ENCODE data around the gene TLE7. TPM values are rescaled to one million over a fixed set of nuclear protein-coding genes. Genes with fewer than 3 reads are reported as not detected.

TLE7 gene
- polyA plus RNA-seq, 4 donors, result not detected

DNA sequence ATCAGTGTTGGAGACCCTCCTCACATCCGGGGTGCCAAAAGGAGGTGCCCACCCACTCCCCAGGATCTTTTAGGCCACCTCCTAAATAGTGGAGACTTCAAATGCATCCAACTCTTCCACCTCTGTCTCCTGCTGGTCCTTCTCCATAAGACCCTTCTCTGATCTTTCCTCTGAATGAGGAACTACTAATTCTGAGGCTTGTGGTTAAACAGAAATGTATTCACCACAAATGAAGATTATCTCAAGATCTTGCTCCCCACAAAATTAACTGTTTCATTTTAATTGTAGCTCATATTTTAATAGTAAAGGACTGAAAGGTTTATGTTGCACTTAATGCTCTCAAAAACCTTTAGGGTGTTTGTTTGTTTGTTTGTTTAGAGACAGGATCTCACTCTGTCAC, 34.1 kb downstream of the TLE7 start:
- Histone ChIP-seq H3K27ac (ENCODE audit: low read depth in 1 of 3, low read length in 2 of 3) (no peak overlapping the region), H3K4me1 (ENCODE audit: control insufficient read depth in 3 of 3, insufficient read depth in 2 of 3, low read depth in 1 of 3, low read length in 2 of 3) (no peaks in the 10 kb centered on the region), H3K36me3 (ENCODE audit: control insufficient read depth in 3 of 3, insufficient read depth in 2 of 3, low read depth in 1 of 3, low read length in 3 of 3) (no peaks in the 10 kb centered on the region), H3K27me3 (ENCODE audit: control insufficient read depth in 3 of 3, insufficient read depth in 3 of 3, low read length in 3 of 3) (peaks cover 0 to 20% (median 12%) of the 10 kb centered on the region in 3 donors), H3K4me3 (ENCODE audit: low read depth in 1 of 3, low read length in 3 of 3) (no peak overlapping the region), H3K9me3 (ENCODE audit: control insufficient read depth in 2 of 2, insufficient read depth in 1 of 2, low read depth in 1 of 2, low read length in 1 of 2) (peaks cover 0 to 7% of the 10 kb centered on the region in 2 donors)
- DNase-seq (no peak), FAIRE-seq (no peak)
- 56 to 76% (median 76%) methylated on average over 1 of the region's 1 CpG for WGBS, 3 donors

DNA sequence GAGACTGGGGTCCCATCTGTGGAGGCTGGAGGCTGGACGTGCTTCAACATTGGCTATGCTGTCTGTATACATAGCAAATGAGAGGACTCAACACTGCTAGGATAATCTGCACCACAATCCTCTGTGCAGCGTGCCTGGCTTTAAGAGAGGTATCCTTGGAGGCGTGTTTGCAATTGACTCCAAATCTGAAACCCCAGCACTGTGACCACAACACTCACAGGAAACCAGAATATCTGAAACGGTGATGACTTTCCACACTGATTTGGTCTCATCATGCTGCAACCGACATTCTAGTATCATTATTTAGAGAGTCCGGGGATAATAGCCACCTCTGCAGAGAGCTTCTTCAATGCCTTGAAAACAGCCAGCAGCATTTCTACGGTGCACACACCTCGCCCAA, 35.1 kb downstream of the TLE7 start:
- Histone ChIP-seq H3K9me3 (ENCODE audit: control insufficient read depth in 2 of 2, insufficient read depth in 1 of 2, low read depth in 1 of 2, low read length in 1 of 2) (peaks cover 0 to 7% of the 10 kb centered on the region in 2 donors), H3K4me1 (ENCODE audit: control insufficient read depth in 3 of 3, insufficient read depth in 2 of 3, low read depth in 1 of 3, low read length in 2 of 3) (no peaks in the 10 kb centered on the region), H3K27me3 (ENCODE audit: control insufficient read depth in 3 of 3, insufficient read depth in 3 of 3, low read length in 3 of 3) (peaks cover 0 to 12% (median 7%) of the 10 kb centered on the region in 3 donors), H3K27ac (ENCODE audit: low read depth in 1 of 3, low read length in 2 of 3) (no peak overlapping the region), H3K4me3 (ENCODE audit: low read depth in 1 of 3, low read length in 3 of 3) (no peak overlapping the region), H3K36me3 (ENCODE audit: control insufficient read depth in 3 of 3, insufficient read depth in 2 of 3, low read depth in 1 of 3, low read length in 3 of 3) (no peaks in the 10 kb centered on the region)
- 65 to 69% (median 66%) methylated on average over 8 of the region's 8 CpGs for WGBS, 3 donors
- no peak for DNase-seq
- no peak for FAIRE-seq

DNA sequence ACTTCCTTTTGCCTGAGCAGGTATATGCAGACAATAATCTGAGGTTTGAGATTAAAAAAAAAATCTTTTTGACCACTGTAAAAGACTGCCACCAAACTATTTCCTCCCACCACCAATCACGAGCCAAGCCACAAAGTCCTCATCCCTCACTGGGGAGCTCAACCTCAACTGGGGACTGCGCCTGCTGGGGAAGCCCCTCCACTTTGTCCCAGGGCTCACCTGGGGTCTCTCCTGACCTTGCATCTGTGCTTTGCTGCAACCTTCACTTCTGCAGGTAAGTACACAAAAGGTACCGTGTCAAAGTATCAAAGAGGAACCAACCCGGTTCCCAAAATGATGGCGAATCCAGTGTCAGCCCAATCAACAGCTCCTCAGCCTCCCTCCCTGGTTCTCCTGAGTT, 35.5 kb downstream of the TLE7 start:
- DNase-seq (no peak), FAIRE-seq (no peak)
- 77 to 84% (median 81%) methylated on average over 5 of the region's 5 CpGs for WGBS, 3 donors
- H3K27me3 ChIP-seq (ENCODE audit: control insufficient read depth in 3 of 3, insufficient read depth in 3 of 3, low read length in 3 of 3), result peaks cover 0 to 10% (median 7%) of the 10 kb centered on the region in 3 donors
- H3K27ac ChIP-seq (ENCODE audit: low read depth in 1 of 3, low read length in 2 of 3), result no peak overlapping the region
- no peaks in the 10 kb centered on the region for H3K36me3 ChIP-seq (ENCODE audit: control insufficient read depth in 3 of 3, insufficient read depth in 2 of 3, low read depth in 1 of 3, low read length in 3 of 3)
- H3K4me1 ChIP-seq (ENCODE audit: control insufficient read depth in 3 of 3, insufficient read depth in 2 of 3, low read depth in 1 of 3, low read length in 2 of 3), result no peaks in the 10 kb centered on the region
- H3K9me3 ChIP-seq (ENCODE audit: control insufficient read depth in 2 of 2, insufficient read depth in 1 of 2, low read depth in 1 of 2, low read length in 1 of 2), result peaks cover 0 to 7% of the 10 kb centered on the region in 2 donors
- no peak overlapping the region for H3K4me3 ChIP-seq (ENCODE audit: low read depth in 1 of 3, low read length in 3 of 3)

DNA sequence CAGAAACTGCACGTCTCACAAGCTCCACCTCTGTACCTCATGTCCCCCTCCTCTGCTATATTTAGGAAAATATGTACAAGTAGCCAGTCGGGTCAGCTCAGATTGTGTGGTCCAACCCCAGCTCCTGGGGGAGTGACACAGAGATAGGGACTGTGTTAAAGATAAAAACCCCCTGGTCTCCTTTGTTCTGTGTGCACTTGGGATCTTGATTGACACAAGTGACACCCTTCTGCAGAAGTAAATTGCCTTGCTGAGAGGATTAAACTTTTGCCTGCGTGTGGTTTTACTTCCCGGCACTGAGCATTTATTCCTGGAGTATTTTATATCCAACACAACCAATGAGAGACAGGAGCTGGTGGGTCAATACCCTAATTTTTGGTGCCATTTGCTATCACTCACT, 37.5 kb downstream of the TLE7 start:
- no peak overlapping the region for H3K27ac ChIP-seq (ENCODE audit: low read depth in 1 of 3, low read length in 2 of 3)
- peaks cover 0 to 5% (median 4%) of the 10 kb centered on the region in 3 donors for H3K27me3 ChIP-seq (ENCODE audit: control insufficient read depth in 3 of 3, insufficient read depth in 3 of 3, low read length in 3 of 3)
- no peaks in the 10 kb centered on the region for H3K4me1 ChIP-seq (ENCODE audit: control insufficient read depth in 3 of 3, insufficient read depth in 2 of 3, low read depth in 1 of 3, low read length in 2 of 3)
- peaks cover 0 to 7% of the 10 kb centered on the region in 2 donors for H3K9me3 ChIP-seq (ENCODE audit: control insufficient read depth in 2 of 2, insufficient read depth in 1 of 2, low read depth in 1 of 2, low read length in 1 of 2)
- 60 to 66% (median 63%) methylated on average over 4 of the region's 4 CpGs for WGBS, 3 donors
- no peak overlapping the region for H3K4me3 ChIP-seq (ENCODE audit: low read depth in 1 of 3, low read length in 3 of 3)
- FAIRE-seq (no peak), DNase-seq (no peak)
- no peaks in the 10 kb centered on the region for H3K36me3 ChIP-seq (ENCODE audit: control insufficient read depth in 3 of 3, insufficient read depth in 2 of 3, low read depth in 1 of 3, low read length in 3 of 3)

DNA sequence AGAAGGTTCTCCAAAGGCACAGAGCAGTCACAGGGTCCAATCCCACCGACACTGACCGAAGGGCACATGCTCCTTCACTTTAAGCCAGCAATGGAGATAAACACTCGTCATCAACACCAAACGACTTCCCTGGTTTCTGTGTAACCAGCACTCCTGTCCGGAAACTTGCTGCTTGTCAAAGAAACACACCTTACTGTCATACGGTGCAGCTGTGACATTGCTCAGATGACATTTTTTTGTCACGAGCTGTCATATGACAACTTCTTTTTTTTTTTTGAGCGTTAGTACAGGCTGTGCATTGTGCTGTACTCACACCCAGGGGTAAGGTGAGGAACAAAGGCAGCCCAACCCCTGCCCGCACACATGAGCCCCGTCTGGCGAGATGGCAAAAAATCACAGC, 39.2 kb downstream of the TLE7 start:
- no peaks in the 10 kb centered on the region for H3K36me3 ChIP-seq (ENCODE audit: control insufficient read depth in 3 of 3, insufficient read depth in 2 of 3, low read depth in 1 of 3, low read length in 3 of 3)
- DNase-seq (no peak), FAIRE-seq (no peak)
- 65 to 75% (median 73%) methylated on average over 11 of the region's 11 CpGs for WGBS, 3 donors
- H3K4me3 ChIP-seq (ENCODE audit: low read depth in 1 of 3, low read length in 3 of 3), result no peak overlapping the region
- H3K9me3 ChIP-seq (ENCODE audit: control insufficient read depth in 2 of 2, insufficient read depth in 1 of 2, low read depth in 1 of 2, low read length in 1 of 2), result peaks cover 0 to 7% of the 10 kb centered on the region in 2 donors
- no peak overlapping the region for H3K27ac ChIP-seq (ENCODE audit: low read depth in 1 of 3, low read length in 2 of 3)
- peaks cover 0 to 4% (median 0%) of the 10 kb centered on the region in 3 donors for H3K27me3 ChIP-seq (ENCODE audit: control insufficient read depth in 3 of 3, insufficient read depth in 3 of 3, low read length in 3 of 3)
- no peaks in the 10 kb centered on the region for H3K4me1 ChIP-seq (ENCODE audit: control insufficient read depth in 3 of 3, insufficient read depth in 2 of 3, low read depth in 1 of 3, low read length in 2 of 3)

DNA sequence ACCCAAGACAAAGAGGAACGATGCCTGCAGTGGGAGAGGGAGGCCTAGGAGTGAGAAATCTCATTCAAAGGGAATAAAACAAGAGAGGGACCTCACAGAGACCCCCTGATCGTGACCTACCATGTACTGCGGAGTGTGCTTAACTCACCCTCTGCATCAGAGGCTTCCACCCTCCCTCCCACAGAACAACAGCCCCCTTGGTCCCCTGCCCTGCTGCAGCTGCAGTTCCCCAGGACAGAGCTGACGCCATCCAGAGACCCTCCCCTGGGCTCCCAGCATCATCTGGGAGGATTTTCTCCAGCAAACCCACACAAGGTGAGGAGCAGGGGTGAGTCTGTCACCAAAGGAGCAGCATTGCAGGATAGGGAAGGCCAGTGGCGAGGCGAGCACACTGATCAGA, 39.8 kb downstream of the TLE7 start:
- 60 to 66% (median 62%) methylated on average over 6 of the region's 6 CpGs for WGBS, 3 donors
- Histone ChIP-seq H3K27ac (ENCODE audit: low read depth in 1 of 3, low read length in 2 of 3) (no peak overlapping the region), H3K27me3 (ENCODE audit: control insufficient read depth in 3 of 3, insufficient read depth in 3 of 3, low read length in 3 of 3) (peaks cover 0 to 4% (median 0%) of the 10 kb centered on the region in 3 donors), H3K4me1 (ENCODE audit: control insufficient read depth in 3 of 3, insufficient read depth in 2 of 3, low read depth in 1 of 3, low read length in 2 of 3) (no peaks in the 10 kb centered on the region), H3K4me3 (ENCODE audit: low read depth in 1 of 3, low read length in 3 of 3) (no peak overlapping the region), H3K36me3 (ENCODE audit: control insufficient read depth in 3 of 3, insufficient read depth in 2 of 3, low read depth in 1 of 3, low read length in 3 of 3) (no peaks in the 10 kb centered on the region), H3K9me3 (ENCODE audit: control insufficient read depth in 2 of 2, insufficient read depth in 1 of 2, low read depth in 1 of 2, low read length in 1 of 2) (peaks cover 0 to 7% of the 10 kb centered on the region in 2 donors)
- no peak for DNase-seq
- FAIRE-seq, result no peak

DNA sequence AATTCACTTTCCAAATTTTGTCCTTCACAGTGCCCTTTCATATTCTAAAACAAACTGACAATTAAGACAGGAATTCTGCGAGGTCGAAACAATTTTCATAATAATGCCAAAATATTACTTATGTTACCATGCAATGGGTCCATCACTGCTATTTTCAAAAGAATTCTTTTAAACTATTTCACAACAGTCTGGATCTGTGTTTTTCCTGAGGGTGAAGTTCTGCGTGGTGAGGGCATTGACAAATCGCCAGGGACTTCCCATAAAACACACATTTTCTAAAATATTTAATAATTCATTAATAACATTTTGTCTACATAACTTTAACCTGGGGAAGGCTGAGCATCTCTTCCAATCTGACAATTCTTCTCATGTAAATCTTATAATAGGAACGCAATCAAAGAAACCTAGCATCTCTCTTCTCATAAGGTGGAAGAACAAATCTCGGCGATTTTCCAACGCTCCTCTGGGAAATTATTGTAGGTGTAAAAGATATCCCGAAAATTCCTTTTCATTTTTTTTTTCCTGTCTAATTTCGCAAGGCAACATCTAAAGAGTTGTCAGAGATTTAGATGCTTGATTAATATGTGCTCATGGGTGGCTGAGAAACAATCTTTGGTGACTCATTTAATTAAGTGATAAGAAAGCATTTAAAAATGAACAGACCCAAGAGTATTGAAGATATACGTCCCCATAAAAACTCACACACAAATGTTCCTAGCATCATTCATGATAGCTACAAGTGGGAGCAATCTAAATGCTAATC, 41.9 kb downstream of the TLE7 start:
- peaks cover 0 to 4% (median 0%) of the 10 kb centered on the region in 3 donors for H3K27me3 ChIP-seq (ENCODE audit: control insufficient read depth in 3 of 3, insufficient read depth in 3 of 3, low read length in 3 of 3)
- DNase-seq (no peak), FAIRE-seq (no peak)
- no peak overlapping the region for H3K27ac ChIP-seq (ENCODE audit: low read depth in 1 of 3, low read length in 2 of 3)
- H3K9me3 ChIP-seq (ENCODE audit: control insufficient read depth in 2 of 2, insufficient read depth in 1 of 2, low read depth in 1 of 2, low read length in 1 of 2), result peaks cover 0 to 11% of the 10 kb centered on the region in 2 donors
- H3K4me3 ChIP-seq (ENCODE audit: low read depth in 1 of 3, low read length in 3 of 3), result no peak overlapping the region
- 75 to 89% (median 83%) methylated on average over 11 of the region's 11 CpGs for WGBS, 3 donors
- H3K4me1 ChIP-seq (ENCODE audit: control insufficient read depth in 3 of 3, insufficient read depth in 2 of 3, low read depth in 1 of 3, low read length in 2 of 3), result no peaks in the 10 kb centered on the region
- H3K36me3 ChIP-seq (ENCODE audit: control insufficient read depth in 3 of 3, insufficient read depth in 2 of 3, low read depth in 1 of 3, low read length in 3 of 3), result no peaks in the 10 kb centered on the region

DNA sequence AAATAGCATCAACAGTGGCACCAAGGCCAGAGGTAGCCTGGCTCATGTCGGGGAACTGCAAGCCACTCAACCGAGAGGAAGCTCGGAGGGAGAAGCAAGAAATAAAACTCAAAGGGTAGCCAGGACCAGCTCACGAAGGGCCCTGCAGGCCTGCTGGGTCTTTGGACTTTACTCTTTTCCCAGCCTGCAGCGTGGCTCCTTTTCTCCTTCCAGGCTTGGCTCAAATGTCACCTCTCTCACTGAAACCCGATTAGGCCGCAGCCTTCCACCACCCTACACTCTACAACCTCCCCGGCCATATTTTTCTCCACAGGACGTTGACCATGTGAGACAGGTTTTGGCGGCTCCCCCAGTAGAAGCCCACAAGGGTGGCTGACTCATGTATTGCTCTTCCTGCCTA, 45.3 kb downstream of the TLE7 start:
- Histone ChIP-seq H3K27ac (ENCODE audit: low read depth in 1 of 3, low read length in 2 of 3) (no peak overlapping the region), H3K9me3 (ENCODE audit: control insufficient read depth in 2 of 2, insufficient read depth in 1 of 2, low read depth in 1 of 2, low read length in 1 of 2) (peaks cover 0 to 4% of the 10 kb centered on the region in 2 donors), H3K4me3 (ENCODE audit: low read depth in 1 of 3, low read length in 3 of 3) (no peak overlapping the region), H3K36me3 (ENCODE audit: control insufficient read depth in 3 of 3, insufficient read depth in 2 of 3, low read depth in 1 of 3, low read length in 3 of 3) (no peaks in the 10 kb centered on the region), H3K4me1 (ENCODE audit: control insufficient read depth in 3 of 3, insufficient read depth in 2 of 3, low read depth in 1 of 3, low read length in 2 of 3) (no peaks in the 10 kb centered on the region), H3K27me3 (ENCODE audit: control insufficient read depth in 3 of 3, insufficient read depth in 3 of 3, low read length in 3 of 3) (no peaks in the 10 kb centered on the region)
- DNase-seq (no peak), FAIRE-seq (no peak)
- 49 to 65% (median 61%) methylated on average over 10 of the region's 10 CpGs for WGBS, 3 donors

DNA sequence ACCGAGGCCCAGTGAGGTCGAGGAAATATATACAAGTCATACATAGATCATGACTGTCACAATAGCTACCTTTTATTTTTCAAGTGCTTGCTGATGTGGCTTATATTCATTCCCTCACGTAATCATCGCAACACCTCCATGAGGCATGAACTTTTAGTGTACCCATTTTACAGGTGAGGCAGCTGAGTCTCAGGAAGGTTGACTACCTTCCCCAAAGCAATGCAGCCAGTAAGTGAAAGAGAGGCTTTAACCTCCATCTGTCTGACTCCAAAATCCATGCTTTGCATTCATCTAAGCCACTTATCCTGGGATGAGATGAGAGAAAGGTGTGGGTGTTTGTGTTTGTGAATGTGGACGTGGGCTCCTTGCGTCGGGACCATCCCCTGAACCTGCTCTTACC, 52.5 kb downstream of the TLE7 start:
- Histone ChIP-seq H3K4me1 (ENCODE audit: control insufficient read depth in 3 of 3, insufficient read depth in 2 of 3, low read depth in 1 of 3, low read length in 2 of 3) (no peaks in the 10 kb centered on the region), H3K4me3 (ENCODE audit: low read depth in 1 of 3, low read length in 3 of 3) (no peak overlapping the region), H3K27me3 (ENCODE audit: control insufficient read depth in 3 of 3, insufficient read depth in 3 of 3, low read length in 3 of 3) (peaks cover 0 to 8% (median 0%) of the 10 kb centered on the region in 3 donors), H3K27ac (ENCODE audit: low read depth in 1 of 3, low read length in 2 of 3) (no peak overlapping the region), H3K9me3 (ENCODE audit: control insufficient read depth in 2 of 2, insufficient read depth in 1 of 2, low read depth in 1 of 2, low read length in 1 of 2) (no peaks in the 10 kb centered on the region), H3K36me3 (ENCODE audit: control insufficient read depth in 3 of 3, insufficient read depth in 2 of 3, low read depth in 1 of 3, low read length in 3 of 3) (no peaks in the 10 kb centered on the region)
- DNase-seq (no peak), FAIRE-seq (no peak)
- WGBS, 3 donors, result 65 to 76% (median 75%) methylated on average over 7 of the region's 7 CpGs
